ENCODE data around the gene STK26. TPM values are rescaled to one million over a fixed set of nuclear protein-coding genes. Genes with fewer than 3 reads are reported as not detected.
"Not testable (repeated sequence)": the region's sequence is repeated elsewhere in the genome, so short reads cannot be mapped to it uniquely, and the experiment has no call there.

STK26 gene
- 25.2 and 26.3 TPM in 2 replicates for total RNA-seq (2014; rRNA removed; shearing (Covaris generic))
- polyA plus RNA-seq (2015; cell fraction: cytosol; rRNA removed): 25.7 and 31.5 TPM in 2 replicates
- polyA plus RNA-seq (2015; cell fraction: nucleus; rRNA removed): 35.7 and 40.5 TPM in 2 replicates

DNA sequence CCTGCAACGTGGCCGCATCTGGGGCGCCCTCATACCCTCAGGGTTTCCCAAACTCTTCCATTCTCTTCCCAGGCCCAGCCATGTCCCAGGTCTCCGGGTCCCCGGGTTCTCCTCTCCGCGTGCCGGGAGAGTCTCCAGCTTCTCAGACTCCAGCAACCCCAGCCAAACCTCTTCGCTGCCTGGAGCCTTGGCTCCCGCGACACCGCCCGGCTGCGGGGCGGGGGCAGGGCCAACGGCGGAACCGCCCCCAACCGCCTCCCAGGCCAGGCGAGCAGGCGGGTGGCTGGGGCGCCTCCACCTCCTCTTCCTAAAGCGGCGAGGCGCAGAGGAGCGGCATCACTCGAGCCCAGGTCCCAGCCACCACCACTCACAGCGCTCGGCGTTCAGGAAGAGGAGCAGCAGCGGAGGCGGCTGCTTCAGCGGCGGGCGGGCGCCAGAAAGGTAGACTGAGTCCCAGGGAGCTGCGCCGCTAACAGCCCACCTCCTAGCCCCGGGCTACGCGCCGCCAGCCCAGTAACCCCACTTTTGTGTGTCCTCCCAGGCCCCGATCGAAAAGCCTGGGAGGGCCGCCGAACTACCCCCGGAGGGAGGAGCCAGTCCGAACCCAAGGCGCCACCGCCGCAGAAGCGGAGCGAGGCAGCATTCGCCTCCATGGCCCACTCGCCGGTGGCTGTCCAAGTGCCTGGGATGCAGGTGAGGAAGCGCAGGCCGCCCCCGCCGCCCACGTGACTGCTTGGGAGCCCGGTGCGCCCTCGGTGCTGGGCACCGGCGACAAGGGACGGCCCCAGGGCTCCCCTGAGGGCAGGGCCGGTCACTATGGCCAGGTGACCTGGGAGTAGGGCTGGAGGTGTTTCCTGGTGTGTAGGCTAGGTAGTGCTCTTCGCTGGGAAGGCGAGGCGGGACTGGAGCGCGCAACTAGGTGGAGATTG, at the start of gene STK26:
Gene STK26 (plus strand): TSS at position 336 of the 929 bp plus-strand sequence. CDS start 316 bp downstream, at position 652.
- DNase-seq (ENCODE audit: low read depth): peak; percentile 78

DNA sequence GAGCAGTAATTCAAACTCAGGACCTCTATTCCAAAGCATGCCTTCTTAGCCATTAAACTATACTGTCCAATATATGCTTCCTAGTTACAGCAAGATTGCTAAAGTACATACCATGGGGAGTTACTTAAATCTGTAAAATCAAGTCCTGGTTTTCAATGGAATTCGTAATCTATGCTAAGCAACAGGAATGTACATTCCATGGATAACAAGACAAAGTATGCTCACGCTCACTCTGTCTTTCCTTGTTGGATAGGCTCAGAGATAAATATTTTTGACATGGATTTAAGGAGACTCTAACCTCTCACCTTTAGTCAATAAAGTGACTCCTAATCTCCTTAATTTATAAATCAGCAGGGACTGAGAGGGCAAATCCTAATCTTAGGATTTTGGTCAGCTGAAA, 47.3 kb upstream of the STK26 start:
- DNase-seq (ENCODE audit: low read depth): no peak

DNA sequence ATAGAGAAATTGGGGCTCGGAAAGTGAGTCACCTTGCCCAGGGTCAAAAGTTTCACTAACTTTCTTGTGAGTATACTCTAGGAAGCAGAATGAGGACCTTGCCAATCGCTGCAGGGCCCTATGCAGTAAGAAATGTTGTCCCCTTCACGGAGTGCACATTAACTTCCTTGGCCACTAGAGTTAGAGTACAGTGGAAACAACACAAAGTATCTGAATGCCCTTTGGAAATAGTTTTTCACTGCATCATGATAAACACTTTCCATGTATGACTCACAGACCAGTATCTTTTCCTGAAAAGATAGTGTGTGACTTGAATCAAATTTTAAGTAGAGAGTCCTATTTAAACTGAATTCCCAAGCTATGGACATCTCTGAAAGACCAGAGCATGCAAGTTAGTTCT, 45.5 kb upstream of the STK26 start:
- DNase-seq (ENCODE audit: low read depth): peak; percentile 0

DNA sequence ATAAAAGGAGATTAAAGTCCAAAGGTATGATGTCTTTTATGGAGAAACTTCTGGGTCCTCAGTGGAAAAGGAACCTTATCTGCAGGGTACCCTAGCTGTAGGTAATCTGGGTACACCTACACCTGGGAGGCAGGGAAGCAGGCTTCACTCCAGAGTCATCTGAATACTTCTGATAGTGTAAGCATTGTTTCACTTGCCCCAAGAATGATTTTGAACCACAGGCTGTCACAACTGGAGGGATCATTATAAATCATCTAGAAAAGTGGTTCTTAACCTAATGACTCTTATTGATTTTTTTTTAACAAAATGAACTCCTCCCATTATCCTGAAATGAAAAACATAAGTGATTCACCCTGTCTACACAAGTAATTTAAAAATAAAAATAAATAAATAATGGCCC, 44.0 kb upstream of the STK26 start:
- no peak for DNase-seq (ENCODE audit: low read depth)

DNA sequence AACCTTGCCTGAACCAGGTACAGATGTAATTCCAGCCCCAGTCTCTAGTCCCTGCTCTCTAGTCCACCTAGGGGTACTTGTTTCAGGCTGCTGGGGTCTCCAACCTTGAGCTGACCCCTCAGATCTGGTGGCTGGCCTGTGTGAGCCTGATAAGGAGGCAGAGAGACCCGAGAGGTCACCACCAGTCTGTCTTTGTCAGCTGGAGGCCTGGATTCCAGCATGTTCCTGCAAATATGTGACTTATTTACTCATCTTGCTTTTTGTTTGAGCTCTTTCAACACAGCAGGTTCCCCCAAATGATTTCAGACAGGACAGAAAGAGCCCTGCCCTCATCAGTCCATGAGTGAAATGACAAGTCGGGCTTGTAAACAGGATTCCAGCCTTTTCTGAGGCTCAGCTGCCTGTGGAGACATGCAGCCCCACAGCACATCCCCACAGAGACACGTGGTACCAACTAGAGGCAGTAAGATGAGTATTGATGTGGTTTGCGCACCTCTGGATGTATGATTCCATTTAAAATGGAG, 37.5 kb upstream of the STK26 start:
- no peak for DNase-seq (ENCODE audit: low read depth)

DNA sequence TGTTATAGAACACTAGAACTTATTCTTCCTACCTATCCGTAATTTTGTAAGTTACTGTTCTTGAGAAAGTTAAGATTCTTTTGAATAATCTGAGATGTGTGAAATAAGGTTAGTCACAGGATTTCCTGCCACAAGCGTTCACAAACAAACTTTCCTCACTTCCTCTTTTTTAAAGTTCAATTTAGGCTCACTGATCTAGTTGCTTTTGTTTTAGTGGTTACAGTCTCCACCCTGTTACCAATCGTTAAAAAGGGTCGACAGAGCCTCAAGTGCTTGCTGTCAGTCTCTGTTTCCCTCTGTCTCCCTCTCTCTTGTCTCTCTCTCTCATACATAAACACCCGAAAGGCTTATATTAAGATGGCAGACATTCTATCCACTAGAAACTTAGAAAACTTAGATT, 35.9 kb upstream of the STK26 start:
- peak; percentile 23 for DNase-seq (ENCODE audit: low read depth)

DNA sequence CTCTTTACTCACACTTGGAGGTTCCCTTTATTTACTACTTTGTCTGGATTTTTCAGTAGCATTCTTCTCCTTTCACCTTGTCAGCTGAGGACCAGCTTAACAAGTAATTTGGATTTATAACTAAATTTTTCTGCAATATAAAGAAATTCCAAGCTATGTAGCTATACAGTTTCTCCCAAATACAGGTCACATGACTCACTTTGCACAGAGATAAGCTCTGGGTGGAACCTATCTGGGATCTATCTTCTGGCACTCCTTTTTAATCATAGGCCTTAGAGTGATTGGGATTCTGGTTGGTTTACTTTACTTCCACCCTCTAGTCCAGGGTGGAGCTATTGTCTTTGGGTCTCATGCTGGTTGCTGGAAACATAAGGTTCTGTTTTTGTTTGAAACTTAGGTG, 34.9 kb upstream of the STK26 start:
- no peak for DNase-seq (ENCODE audit: low read depth)

DNA sequence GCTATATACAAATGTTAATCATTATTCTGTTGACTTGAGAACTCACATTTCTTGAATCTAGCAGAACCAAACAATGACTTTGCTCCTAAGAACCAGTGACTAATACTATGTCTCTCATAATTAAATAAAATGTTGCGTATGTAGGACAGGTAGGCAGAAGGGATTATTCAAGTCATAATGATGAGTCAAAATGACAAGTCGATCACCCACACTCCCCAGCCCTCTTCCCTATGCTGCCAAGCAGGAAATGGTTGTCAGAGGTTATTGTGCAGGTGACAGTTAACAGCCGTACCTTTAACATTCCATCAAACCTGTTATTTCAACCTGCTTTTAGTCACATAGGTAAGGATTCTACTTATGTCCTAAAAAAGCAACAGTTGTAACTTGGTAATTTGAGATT, 22.0 kb upstream of the STK26 start:
- DNase-seq (ENCODE audit: low read depth): no peak

DNA sequence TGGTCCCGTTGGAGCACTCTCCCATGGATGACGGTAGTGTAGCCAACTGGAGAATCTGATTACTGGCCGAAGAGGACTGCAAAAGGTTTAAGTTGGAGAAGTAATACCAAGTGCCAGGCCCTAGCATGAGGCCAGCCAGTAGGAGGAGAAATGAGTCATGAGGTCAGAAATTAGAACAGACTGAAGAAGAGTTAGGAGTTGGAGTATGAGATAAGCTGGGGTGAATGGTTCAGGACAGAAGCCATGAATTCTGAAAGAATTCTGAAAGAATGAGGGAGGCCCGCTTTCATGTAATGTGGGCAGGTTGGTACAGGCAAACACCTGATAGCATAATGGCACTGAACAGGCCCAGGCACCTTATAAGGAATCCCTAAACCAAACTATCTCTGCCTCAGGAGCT, 18.4 kb upstream of the STK26 start:
- DNase-seq (ENCODE audit: low read depth): peak; percentile 13

DNA sequence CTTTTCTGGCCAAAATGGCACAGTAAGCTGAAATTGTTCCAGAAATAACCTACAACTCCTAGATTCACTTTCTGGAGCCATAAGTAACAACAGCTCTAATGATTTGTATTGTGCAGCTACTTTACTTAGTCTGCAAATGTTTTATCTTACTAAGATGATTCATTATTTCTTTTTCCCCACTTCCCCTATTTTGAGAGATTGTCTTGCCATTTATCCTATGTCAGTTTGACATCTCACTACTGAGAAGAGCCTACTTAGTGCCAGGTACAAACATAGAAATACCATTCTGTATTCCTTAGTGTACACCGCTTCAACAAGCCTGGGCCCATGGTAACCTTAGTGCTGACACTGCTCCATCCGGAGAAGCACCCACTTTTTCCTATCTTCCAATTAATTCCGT, 13.8 kb upstream of the STK26 start:
- DNase-seq (ENCODE audit: low read depth): no peak

DNA sequence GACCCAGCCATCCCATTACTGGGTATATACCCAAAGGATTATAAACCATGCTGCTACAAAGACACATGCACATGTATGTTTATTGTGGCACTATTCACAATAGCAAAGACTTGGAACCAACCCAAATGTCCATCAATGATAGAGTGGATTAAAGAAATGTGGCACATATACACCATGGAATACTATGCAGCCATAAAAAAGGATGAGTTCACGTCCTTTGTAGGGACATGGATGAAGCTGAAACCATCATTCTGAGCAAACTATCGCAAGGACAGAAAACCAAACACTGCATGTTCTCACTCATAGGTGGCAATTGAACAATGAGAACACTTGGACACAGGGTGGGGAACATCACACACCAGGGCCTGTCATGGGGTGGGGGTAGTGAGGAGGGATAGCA, 12.9 kb upstream of the STK26 start:
- DNase-seq (ENCODE audit: low read depth): not testable (repeated sequence)

DNA sequence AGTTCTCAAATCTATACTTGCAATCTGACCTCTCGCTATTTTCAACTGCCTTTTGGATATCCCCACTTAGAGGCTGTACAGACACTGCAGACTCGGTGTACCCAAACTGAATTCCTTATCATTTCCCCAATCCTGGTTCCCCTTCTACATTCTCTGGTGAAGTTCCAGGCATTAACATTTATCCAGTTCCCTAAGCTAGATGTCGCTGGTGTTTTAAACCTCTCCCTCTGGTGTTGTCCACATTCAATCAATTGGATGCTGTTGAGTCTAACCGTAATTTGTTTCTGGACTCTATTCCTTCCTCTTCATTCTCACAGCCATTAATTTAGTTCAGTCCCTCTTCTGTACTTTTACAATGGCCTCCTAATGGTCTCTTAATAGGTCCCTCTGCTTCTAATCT, 7.2 kb upstream of the STK26 start:
- DNase-seq (ENCODE audit: low read depth): no peak

DNA sequence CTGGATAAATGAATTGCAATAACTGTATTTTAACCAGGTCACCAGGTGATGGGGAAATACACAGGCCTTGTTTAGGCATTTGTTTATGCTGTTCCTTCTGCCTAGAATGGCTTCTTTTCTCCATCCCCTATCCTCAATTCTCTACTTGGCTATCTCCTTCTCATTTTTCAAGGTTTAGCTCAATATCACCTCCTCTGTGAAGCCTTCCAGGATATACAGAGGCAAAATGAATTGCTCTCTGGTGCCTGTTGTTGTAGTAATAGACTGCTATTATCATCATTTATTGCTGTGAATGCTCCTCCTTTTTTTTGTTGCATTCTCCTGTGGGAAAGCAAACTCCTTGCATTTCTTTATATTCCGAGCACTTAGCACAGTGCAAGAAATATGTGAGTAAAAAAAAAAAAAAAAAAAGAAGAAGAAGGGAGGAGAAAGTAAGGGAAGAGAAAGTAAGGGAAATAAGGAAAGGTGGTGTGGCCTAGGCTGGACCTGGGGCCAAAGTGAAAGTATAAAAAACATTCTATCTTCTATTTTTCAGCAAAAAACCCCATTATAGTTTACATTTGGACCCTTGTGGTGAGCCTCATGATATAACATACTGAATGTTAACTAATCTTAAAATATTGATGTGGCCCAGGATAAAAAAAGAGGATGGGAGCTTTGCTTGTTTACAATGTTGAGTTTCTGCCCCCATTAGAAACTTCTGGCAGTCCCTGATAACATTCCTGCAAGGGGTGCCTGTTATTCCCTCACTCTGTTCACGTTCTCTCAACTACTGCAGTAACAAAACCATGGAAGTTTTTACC, 6.3 kb upstream of the STK26 start:
- no peak for DNase-seq (ENCODE audit: low read depth)

DNA sequence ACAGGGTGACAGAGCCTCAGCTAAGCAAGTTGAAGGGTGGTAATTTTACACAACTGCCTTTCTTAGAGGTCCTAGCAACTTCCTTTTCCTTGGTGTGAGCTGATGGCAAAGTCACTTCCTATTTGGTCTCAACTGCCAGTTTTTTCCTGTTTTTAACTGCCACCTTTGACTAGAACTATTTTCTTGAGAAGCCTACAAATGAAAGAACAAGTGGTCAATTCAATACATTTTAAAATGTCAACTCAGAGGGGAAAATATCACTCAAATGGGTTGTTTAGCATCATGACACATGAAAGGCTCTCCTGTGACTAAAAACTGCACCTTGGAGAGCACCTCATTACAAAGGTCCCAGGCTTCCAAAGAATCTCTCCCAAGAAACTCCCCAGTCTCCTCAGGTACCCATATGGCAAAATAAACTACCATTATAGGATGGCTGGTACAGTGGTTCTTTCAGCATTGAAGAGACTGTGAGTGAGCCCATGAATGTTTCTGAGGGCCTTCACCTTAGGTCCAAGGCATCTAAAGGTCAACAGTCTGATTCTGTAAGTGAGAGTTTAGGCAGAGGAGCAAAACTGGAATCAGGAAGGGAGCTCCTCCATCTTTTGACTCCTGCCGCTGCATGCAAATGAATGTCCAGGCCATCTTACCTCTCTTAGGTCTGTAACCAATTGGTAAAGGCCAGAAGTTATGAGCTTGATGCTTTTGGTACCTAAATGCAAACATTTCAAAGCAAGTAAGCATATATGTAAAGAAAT, 5.5 kb upstream of the STK26 start:
- no peak for DNase-seq (ENCODE audit: low read depth)

DNA sequence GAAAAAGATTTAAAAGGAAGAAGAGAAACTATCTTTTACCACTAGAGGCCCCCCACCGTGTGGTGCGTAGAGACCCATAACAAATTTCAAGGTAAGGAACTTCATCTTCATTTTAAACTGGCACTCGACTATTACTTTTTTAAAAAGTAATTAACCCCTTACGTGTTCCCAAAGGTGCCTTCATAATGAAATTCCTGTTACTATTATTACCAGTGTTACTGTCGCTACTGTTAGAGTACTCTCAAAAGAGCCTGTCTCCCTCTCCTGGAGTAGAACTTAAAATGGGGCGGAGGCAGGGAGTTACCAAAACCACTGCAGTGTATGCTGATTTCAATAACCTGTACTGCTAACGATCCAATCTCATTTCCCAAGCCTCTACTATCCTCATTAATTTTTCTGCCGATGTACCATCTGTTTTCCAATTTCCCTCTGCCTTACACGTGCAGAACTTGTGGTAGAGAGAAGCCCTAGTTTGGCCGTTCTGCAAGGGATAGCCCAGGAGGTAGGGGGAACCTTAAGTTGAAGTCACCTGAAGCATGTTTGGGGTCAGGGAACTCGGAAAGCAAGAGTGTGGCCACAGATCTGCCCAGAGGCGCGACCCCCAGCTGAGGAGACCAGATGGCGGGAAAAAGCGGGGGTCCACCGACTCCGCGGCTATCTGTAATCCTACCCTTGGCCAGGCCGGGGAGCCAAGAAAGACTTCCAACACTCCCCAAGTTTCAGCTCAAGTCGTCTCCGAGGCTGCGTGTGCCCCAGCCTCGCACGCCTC, 720 bp upstream of the STK26 start:
- DNase-seq (ENCODE audit: low read depth): peak; percentile 20

DNA sequence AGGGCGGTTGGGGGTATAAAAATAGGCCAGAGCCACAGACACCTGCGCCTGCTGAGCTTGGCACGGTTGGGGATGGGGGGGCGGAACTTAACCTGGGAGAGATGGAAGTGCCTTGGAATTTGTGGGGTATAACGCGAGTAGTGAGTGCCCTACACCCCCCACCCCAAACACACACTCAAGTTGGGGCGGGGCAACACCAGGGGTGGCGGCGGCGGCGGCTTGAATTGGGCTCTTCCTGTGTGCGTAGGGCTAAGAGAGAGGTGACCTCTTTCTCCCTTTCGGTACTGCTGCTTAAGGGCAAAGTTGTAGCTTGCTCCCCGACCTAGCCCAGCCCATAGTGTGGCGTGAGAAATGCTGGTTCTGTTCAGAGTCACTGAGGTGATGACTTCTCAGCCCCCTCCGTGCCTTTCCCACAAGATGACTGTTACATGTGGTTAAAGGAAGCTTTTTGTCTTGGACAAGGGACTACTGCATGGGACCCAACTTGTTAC, 839 bp downstream of the STK26 start:
- DNase-seq (ENCODE audit: low read depth): peak; percentile 41

DNA sequence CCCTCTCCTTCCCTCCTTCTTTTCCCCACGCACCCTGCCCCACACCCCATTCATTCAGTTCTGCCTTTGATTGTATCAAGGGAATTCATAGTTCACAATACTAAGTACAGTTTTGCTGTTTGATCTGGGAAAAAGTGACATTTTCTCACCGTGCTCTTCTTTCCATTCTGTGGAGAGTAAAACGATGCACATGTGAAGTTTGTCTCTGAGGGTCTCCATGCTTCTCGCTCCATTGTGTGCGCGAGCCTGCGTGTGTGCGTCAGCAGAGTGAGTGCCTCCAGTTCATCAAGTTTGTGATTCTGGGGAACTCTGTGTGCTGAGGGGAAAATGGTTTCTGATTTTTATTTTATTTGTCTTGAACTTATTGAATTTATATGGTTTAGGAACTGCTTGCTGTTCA, 1.9 kb downstream of the STK26 start:
- no peak for DNase-seq (ENCODE audit: low read depth)

DNA sequence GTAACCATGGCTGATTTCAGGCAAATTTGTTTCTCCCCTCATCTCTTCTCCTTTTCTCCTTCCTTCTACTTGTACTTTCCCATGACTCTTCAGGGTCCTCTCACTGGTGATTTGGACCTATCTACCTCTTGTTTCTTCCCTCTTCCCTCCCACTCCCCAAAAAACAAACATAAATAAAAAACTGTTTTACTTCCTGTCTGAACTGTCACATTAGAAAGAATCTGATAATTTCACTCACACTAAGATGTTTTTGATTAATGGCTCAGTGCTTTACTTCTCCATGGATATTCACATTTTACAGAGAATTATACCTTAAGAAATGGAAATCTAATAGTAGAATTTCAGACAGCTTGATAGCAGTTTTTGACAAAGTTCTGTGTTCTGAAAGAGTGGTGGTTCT, 7.2 kb downstream of the STK26 start:
- DNase-seq (ENCODE audit: low read depth): no peak

DNA sequence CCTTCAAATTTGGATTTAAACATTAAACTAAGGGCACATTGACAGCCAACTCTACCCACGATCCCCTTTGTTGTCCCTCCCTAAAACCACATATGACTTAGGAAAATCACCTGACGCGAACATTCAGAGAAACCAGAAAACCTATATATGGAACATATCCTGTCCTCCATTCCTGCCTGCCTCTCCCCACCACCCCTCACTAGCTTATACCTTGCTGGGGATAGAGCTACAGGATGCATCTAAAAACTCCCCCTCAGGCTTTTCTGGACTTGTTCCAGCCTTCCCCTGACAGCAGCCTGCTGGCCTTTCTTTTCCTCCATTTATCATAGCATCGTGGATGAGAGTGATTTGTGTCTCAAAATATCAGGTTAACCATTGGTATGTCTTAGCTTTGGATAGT, 8.8 kb downstream of the STK26 start:
- no peak for DNase-seq (ENCODE audit: low read depth)

DNA sequence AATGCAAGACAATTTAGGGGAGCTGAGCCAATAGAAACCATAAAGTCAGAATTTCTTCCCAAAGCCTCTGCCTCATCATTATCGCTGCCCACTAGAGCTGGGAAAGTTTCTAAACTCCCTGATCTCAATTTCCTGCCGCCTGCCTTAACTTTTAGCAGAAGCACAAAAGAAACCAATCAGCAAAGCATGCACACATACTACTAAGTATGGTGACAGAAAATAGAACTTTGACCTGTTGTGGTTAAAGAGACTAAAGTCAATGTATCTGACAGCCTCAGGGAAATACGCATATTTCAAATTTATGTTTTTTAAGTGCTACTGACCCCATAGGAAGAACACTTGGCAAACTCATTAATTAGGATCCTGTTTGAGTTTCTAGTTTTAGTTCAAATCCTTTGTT, 10.1 kb downstream of the STK26 start:
- DNase-seq (ENCODE audit: low read depth): no peak
